CD14-positive monocyte (primary cell): ENCODE results near the gene TOX3. TPM values are rescaled to one million over a fixed set of nuclear protein-coding genes. Genes with fewer than 3 reads are reported as not detected.

Experiments
- DNase-seq, 3 donors: peaks; one replicate each; pipeline ENCODE4 v3.0.0-alpha.2; 2011 to 2022
- H2AFZ ChIP-seq: 2 replicates; pipeline ENCODE4 v1.6.0; 2012; ENCODE audit warnings: mild to moderate bottlenecking, low read depth, low read length, inconsistent platforms; ENCODE audit not compliant: insufficient read depth, poor library complexity, severe bottlenecking
- H3K27ac ChIP-seq, 2 donors: 1 replicate in 1 of 2; 2 replicates in 1 of 2; pipeline ENCODE4 v1.5.1; 2012 to 2013; ENCODE audit warnings: low read length in 2 of 2, control low read depth in 1 of 2, inconsistent platforms in 1 of 2, low read depth in 1 of 2, mild to moderate bottlenecking in 1 of 2
- H3K27me3 ChIP-seq, 2 donors: one replicate each; pipeline versions ENCODE4 v1.6.0 to v1.6.1; 2011 to 2013; ENCODE audit warnings: low read length in 2 of 2; ENCODE audit not compliant: control insufficient read depth in 2 of 2, insufficient read depth in 2 of 2
- H3K36me3 ChIP-seq, 2 donors: replicated peaks in 1 of 2; 1 replicate in 1 of 2; 2 replicates in 1 of 2; pipeline versions ENCODE4 v1.5.1 to v1.6.1; 2012 to 2013; ENCODE audit warnings: low read length in 2 of 2, control low read depth in 1 of 2, inconsistent platforms in 1 of 2, mild to moderate bottlenecking in 1 of 2; ENCODE audit not compliant: insufficient read depth in 2 of 2, control insufficient read depth in 1 of 2
- H3K4me1 ChIP-seq, 2 donors: 1 replicate in 1 of 2; 2 replicates in 1 of 2; pipeline versions ENCODE4 v1.5.1 to v1.6.1; 2012 to 2013; ENCODE audit warnings: low read length in 2 of 2, control low read depth in 1 of 2, inconsistent platforms in 1 of 2, mild to moderate bottlenecking in 1 of 2, moderate library complexity in 1 of 2; ENCODE audit not compliant: insufficient read depth in 2 of 2, control insufficient read depth in 1 of 2
- H3K4me2 ChIP-seq: replicated peaks from 2 replicates; pipeline ENCODE3; 2012; ENCODE audit warnings: low read length, moderate library complexity, mild to moderate bottlenecking; ENCODE audit not compliant: poor library complexity, severe bottlenecking; ENCODE audit errors: extremely low read depth
- H3K4me3 ChIP-seq, 3 experiments: fragments of 200-600 bp in 1 of 3; sonication (generic) in 1 of 3; replicated peaks in 1 of 3; 1 replicate in 2 of 3; 2 replicates in 1 of 3; pipeline ENCODE4 v1.5.1; 2011 to 2013; ENCODE audit warnings: low read length in 3 of 3, mild to moderate bottlenecking in 3 of 3, control low read depth in 2 of 3, low read depth in 2 of 3, inconsistent platforms in 1 of 3, moderate library complexity in 1 of 3
- H3K79me2 ChIP-seq: 2 replicates; pipeline ENCODE4 v1.6.0; 2012; ENCODE audit warnings: mild to moderate bottlenecking, control low read depth, inconsistent platforms, low read length, moderate library complexity; ENCODE audit not compliant: insufficient read depth
- H3K9ac ChIP-seq: 2 replicates; pipeline ENCODE4 v1.6.0; 2017; ENCODE audit warnings: low read length, mild to moderate bottlenecking; ENCODE audit not compliant: insufficient read depth, poor library complexity, severe bottlenecking
- H3K9me3 ChIP-seq, 2 donors: replicated peaks in 1 of 2; 1 replicate in 1 of 2; 2 replicates in 1 of 2; pipeline versions ENCODE4 v1.5.1 to v1.6.1; 2012 to 2013; ENCODE audit warnings: low read length in 2 of 2, control low read depth in 1 of 2; ENCODE audit not compliant: control insufficient read depth in 1 of 2, insufficient read depth in 1 of 2
- H4K20me1 ChIP-seq: 2 replicates; pipeline ENCODE4 v1.6.0; 2012; ENCODE audit warnings: mild to moderate bottlenecking, low read length, control low read depth, moderate library complexity; ENCODE audit not compliant: insufficient read depth
- H3K27ac Mint-ChIP-seq, 7 donors: one replicate each; pipeline ENCODE4 v1.8.0; 2020; ENCODE audit warnings: mild to moderate bottlenecking in 7 of 7, mixed read lengths in 7 of 7, moderate library complexity in 6 of 7, inconsistent platforms in 2 of 7
- H3K27me3 Mint-ChIP-seq, 3 donors: one replicate each; pipeline ENCODE4 v1.8.0; 2021 to 2022; ENCODE audit warnings: low read depth in 3 of 3, mild to moderate bottlenecking in 3 of 3, mixed read lengths in 3 of 3, moderate library complexity in 3 of 3, inconsistent platforms in 1 of 3
- H3K36me3 Mint-ChIP-seq, 2 donors: one replicate each; pipeline ENCODE4 v1.8.0; 2020; ENCODE audit warnings: mixed read lengths in 2 of 2, inconsistent platforms in 1 of 2, mild to moderate bottlenecking in 1 of 2
- H3K4me1 Mint-ChIP-seq: one replicate; pipeline ENCODE4 v1.8.0; 2020; ENCODE audit warnings: mild to moderate bottlenecking, mixed read lengths
- H3K4me3 Mint-ChIP-seq, 2 donors: one replicate each; pipeline ENCODE4 v1.8.0; 2020; ENCODE audit warnings: mild to moderate bottlenecking in 2 of 2, mixed read lengths in 2 of 2, moderate library complexity in 1 of 2
- H3K9me3 Mint-ChIP-seq, 7 donors: one replicate each; pipeline ENCODE4 v1.8.0; 2020 to 2022; ENCODE audit warnings: mixed read lengths in 7 of 7, mild to moderate bottlenecking in 6 of 7, moderate library complexity in 6 of 7, inconsistent platforms in 2 of 7
- WGBS: methylation state at CpG from one replicate; pipeline ENCODE4 v1.1.5; 2013; ENCODE audit warnings: missing lambda C conversion rate; ENCODE audit not compliant: insufficient coverage; 5-methylcytosine and 5-hydroxymethylcytosine counted together
- intact Hi-C, 2 donors: fragments of 100-400 bp; cut with micrococcal nuclease; formaldehyde crosslinking; loops; one replicate each; pipeline versions ENCODE4 v1.15.0 to v1.15.1; 2023
- polyA plus RNA-seq, 3 donors: library from polyadenylated mRNA; depleted of rRNA in 1 of 3; unstranded in 2 of 3; stranded (reverse) in 1 of 3; fragments of 300-500 nt in 2 of 3; fragments of >200 nt in 1 of 3; fragmentation: Illumina TruSeq in 2 of 3; gene quantifications; 1 replicate in 2 of 3; 2 replicates in 1 of 3; pipeline ENCODE4 v1.2.3, GENCODE V29; 2012 to 2021
- TF ChIP-seq, protein P1 (sequence below): fragments of 200-600 bp; IDR thresholded peaks from one replicate; pipeline ENCODE4 v1.8.0; 2022; ENCODE audit warnings: antibody characterized with exemption, mild to moderate bottlenecking

TOX3 gene
- polyA plus RNA-seq, 3 donors: not detected

- Mint-ChIP-seq H3K27ac (no peak overlapping the region), H3K4me3 (no peak overlapping the region), H3K36me3 (no peaks in the 10 kb centered on the region), H3K4me1 (no peaks in the 10 kb centered on the region), H3K9me3 (peaks cover 0 to 2% (median 0%) of the 10 kb centered on the region in 7 donors), H3K27me3 (peaks cover 0 to 1% (median 0%) of the 10 kb centered on the region in 3 donors)
- Histone ChIP-seq H3K27ac (no peak overlapping the region), H3K4me1 (no peaks in the 10 kb centered on the region), H4K20me1 (no peaks in the 10 kb centered on the region), H3K36me3 (no peaks in the 10 kb centered on the region), H3K9ac (no peak overlapping the region), H2AFZ (no peak overlapping the region), H3K79me2 (no peaks in the 10 kb centered on the region), H3K4me2 (no peak overlapping the region), H3K4me3 (no peak overlapping the region), H3K9me3 (no peaks in the 10 kb centered on the region), H3K27me3 (no peaks in the 10 kb centered on the region)
- DNase-seq: no peak
- intact Hi-C loops: no loop called here
- WGBS: no CpG with 5 or more reads among the region's 1 CpG
- TF ChIP-seq, protein P1, sequence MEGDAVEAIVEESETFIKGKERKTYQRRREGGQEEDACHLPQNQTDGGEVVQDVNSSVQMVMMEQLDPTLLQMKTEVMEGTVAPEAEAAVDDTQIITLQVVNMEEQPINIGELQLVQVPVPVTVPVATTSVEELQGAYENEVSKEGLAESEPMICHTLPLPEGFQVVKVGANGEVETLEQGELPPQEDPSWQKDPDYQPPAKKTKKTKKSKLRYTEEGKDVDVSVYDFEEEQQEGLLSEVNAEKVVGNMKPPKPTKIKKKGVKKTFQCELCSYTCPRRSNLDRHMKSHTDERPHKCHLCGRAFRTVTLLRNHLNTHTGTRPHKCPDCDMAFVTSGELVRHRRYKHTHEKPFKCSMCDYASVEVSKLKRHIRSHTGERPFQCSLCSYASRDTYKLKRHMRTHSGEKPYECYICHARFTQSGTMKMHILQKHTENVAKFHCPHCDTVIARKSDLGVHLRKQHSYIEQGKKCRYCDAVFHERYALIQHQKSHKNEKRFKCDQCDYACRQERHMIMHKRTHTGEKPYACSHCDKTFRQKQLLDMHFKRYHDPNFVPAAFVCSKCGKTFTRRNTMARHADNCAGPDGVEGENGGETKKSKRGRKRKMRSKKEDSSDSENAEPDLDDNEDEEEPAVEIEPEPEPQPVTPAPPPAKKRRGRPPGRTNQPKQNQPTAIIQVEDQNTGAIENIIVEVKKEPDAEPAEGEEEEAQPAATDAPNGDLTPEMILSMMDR: no peak
Observed at GRCh38 chr16:52491216-52491615, 55.7 kb downstream of the TOX3 start.

DNA sequence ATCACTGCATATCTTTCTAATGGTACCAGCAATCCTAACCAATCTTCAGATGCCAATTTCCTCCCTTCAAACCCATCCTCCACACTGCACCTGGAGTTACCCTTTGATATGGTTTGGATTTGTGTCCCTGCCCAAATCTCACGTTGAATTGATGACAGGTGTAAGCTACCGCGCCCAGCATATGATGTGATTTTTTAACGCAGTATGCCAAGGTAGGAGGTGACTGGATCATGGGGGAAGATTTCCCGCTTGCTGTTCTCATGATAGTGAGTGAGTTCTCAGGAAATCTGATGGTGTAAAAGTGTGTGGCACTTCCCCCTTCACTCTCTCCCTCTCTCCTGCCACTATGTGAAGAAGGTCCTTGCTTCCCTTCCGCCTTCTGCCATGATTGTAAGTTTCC, 57.0 kb downstream of the TOX3 start:
- no peak overlapping the region for H2AFZ ChIP-seq
- H3K4me3 Mint-ChIP-seq: no peak overlapping the region
- no peaks in the 10 kb centered on the region for H3K36me3 ChIP-seq
- H3K27me3 ChIP-seq: no peaks in the 10 kb centered on the region
- no peaks in the 10 kb centered on the region for H4K20me1 ChIP-seq
- H3K4me3 ChIP-seq: no peak overlapping the region
- no peaks in the 10 kb centered on the region for H3K36me3 Mint-ChIP-seq
- H3K4me2 ChIP-seq: no peak overlapping the region
- intact Hi-C loops: no loop called here
- H3K9ac ChIP-seq: no peak overlapping the region
- no peaks in the 10 kb centered on the region for H3K79me2 ChIP-seq
- H3K27me3 Mint-ChIP-seq: peaks cover 0 to 1% (median 0%) of the 10 kb centered on the region in 3 donors
- WGBS: no CpG with 5 or more reads among the region's 6 CpGs
- H3K27ac ChIP-seq: no peak overlapping the region
- peaks cover 0 to 4% (median 0%) of the 10 kb centered on the region in 7 donors for H3K9me3 Mint-ChIP-seq
- TF ChIP-seq, protein P1: no peak
- H3K4me1 ChIP-seq: no peaks in the 10 kb centered on the region
- H3K27ac Mint-ChIP-seq: no peak overlapping the region
- H3K9me3 ChIP-seq: no peaks in the 10 kb centered on the region
- no peak for DNase-seq
- no peaks in the 10 kb centered on the region for H3K4me1 Mint-ChIP-seq
